ENCODE measurements around the gene MGST3.
"Not testable (repeated sequence)": the region's sequence is repeated elsewhere in the genome, so short reads cannot be mapped to it uniquely, and the experiment has no call there.

MGST3 gene

DNA sequence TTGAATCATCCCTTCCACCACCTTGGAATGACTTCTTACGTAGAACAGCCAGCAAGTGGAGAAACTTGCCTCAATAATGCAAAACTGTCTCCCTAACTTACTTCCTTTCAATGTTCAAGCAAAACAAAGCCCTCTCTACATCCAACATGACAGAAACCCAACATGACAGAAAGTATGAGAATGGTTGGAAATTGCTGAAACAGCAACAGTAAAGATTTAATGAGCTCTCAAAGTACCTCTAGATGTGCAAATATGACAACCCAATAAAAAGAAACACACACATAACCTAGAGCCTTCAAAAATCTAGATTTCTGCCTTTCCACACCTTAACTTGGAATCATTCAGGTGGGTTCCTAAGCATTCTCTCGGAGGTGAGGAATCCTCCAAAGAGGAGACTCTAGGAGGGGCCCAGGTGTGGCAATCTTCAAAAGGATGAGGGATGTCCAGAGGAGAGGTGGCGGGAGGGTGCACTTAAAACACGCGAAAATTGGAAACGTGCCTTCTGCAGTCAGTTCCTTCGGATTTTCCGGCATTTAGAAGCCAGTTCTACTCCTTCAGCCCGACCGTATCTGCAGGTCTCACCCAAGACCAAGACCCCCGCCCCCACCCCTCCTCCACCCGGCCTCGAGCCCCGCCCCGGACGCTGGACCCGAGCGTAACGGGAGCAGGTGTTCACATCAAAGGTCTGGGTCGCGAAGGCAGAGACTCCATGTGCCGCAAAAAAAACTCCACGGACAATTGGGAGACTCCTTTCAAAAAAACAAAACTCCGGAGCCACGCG lies 996 bp upstream of the MGST3 start:
- peak; percentile 10 for DNase-seq (ENCODE audit: low spot score)

DNA sequence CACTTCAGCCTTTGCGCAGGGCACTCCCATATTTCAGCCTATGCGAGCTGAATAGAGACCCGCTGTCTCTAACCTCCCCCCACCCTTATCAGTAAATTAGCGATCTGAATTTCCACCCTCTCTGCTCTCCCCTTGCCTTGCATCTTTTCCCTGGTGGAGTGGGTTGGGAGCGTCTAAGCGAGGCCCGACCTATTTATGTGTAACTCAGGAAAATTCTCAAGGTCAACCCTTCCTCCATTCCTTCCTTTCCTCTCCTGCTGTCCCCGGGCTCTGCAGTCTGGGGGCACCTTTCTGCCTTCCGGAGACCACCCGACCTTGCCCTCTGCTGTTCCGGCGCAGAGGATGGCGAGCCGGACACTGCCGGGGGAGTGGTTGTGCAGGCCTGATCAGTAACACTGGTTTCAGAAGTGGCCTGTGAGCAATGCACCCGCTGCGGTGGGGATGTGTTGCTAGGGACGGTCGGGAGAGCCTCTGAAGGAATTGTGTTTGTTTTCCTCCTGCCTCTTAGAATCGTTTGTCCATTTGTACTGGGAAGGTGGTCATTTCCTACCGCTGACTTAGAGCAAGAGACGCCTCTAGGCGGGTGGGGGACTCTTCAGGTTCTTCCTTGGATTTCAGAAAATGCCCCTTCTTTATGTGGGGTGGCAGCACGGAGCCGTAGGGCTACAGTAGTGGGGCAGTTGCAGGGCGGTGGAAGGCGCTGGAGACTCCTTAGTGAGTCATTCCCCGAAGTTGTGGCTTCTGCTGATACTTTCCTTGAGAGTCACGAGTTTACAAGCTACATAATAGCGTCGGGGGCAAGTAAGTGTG lies 513 bp downstream of the MGST3 start:
- DNase-seq (ENCODE audit: low spot score): peak; percentile 13

- no peak for DNase-seq (ENCODE audit: low spot score)
Observed at GRCh38 chr1:165632152-165632469, 1.1 kb downstream of the MGST3 start.

- no peak for DNase-seq (ENCODE audit: low spot score)
Observed at GRCh38 chr1:165632491-165632890, 1.5 kb downstream of the MGST3 start.

GRCh38 chr1:165633614-165634013 lies 2.6 kb downstream of the MGST3 start:
- no peak for DNase-seq (ENCODE audit: low spot score)

DNA sequence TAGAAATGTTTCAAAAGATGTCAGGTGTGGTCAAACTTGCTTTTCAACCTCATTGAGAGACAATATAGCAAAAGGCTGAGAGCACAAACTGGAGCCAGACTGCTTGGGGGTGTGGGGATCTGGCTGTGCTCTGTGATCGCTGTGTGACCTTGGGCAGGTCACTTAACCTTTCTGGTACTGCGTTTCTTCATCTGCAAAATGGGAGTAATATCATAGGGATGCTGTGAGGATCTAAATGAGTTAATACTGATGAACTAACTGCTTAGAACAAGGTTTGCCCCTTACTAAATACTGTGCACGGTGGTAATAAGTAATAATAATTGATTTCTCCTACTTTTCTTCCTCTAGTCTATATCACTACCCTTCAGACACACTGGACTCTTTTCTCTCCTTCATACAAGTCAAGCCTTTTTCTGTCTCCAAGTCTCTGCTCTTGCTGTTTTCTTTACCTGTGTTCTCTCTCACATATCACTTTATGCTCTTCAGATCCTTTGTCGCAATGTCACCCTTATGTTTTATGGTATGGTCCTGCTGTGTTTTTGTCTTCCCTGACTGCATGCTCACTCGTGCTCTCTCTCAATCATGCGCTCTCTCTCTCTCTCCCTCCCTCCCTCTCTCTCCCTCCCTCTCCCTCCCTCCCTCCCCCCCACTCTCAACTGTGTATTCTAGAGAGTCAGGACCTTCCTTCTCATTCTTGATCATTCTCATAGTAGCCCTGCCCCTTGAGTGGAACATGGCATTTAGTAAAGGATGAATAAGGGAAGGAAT lies 3.3 kb downstream of the MGST3 start:
- DNase-seq (ENCODE audit: low spot score): no peak

GRCh38 chr1:165635329-165635728 lies 4.3 kb downstream of the MGST3 start:
- peak; percentile 11 for DNase-seq (ENCODE audit: low spot score)

DNA sequence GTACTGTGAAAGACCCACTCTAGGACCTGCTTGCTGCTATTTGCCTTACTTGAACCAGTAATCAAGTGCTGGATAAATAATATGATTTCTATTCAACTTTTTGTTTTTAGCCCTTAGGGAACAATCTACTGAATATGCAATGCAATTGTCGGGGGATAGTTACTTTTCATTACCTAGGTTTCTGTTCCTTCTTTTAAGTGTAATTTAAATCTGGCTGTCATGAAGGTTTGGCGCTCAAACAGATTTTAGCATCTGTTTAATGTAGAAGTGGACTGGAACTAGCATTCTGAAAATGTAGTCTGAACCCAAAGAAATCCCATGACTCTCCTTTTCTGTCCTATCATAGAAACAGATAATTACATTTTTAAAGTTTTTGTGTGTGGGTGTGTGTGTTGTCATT lies 4.8 kb downstream of the MGST3 start:
- no peak for DNase-seq (ENCODE audit: low spot score)

GRCh38 chr1:165637427-165637826 lies 6.4 kb downstream of the MGST3 start:
- DNase-seq (ENCODE audit: low spot score): peak; percentile 20

GRCh38 chr1:165638211-165638610 lies 7.2 kb downstream of the MGST3 start:
- not testable (repeated sequence) for DNase-seq (ENCODE audit: low spot score)

DNA sequence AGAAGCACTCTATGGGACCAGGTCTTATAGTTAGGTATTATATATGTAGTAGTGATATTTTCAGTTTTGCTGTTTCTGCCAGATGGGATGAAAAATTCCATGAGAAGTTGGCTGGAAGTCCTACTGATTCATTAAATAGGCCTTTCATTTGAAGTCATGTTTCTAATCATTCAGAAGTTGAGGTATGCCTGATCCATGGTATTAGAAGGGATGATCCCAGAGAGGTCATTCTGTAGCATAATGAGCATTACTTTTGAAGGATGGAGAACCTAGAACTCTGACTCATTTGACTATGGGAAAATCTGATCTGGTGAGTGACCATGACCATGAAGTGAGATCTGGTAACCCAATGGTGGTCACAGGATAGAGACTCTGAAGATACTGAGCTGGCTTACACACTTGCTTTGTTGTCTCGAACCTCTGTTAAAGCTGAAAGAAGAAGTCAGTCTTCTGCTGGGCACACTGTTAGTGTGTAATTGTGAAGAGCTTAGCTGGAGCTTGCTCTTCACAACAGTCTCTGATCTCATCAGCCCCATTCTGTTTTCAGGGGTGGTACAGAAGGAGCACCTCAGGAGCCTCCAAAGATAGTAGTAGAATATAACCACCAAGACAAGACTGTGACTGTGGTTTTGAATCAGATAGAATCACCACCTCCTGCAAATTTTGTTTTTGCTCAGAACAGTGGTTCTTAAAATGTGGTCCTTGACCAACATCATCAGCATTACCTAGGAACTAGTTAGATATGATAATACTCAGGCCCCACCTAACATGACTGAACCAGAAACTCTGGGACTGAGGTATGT lies 9.0 kb downstream of the MGST3 start:
- DNase-seq (ENCODE audit: low spot score): no peak

- no peak for DNase-seq (ENCODE audit: low spot score)
Observed at GRCh38 chr1:165641231-165641987, 10.4 kb downstream of the MGST3 start.

GRCh38 chr1:165644064-165644735 lies 13.2 kb downstream of the MGST3 start:
- no peak for DNase-seq (ENCODE audit: low spot score)

GRCh38 chr1:165645654-165646366 lies 14.8 kb downstream of the MGST3 start:
- peak; percentile 10 for DNase-seq (ENCODE audit: low spot score)

DNA sequence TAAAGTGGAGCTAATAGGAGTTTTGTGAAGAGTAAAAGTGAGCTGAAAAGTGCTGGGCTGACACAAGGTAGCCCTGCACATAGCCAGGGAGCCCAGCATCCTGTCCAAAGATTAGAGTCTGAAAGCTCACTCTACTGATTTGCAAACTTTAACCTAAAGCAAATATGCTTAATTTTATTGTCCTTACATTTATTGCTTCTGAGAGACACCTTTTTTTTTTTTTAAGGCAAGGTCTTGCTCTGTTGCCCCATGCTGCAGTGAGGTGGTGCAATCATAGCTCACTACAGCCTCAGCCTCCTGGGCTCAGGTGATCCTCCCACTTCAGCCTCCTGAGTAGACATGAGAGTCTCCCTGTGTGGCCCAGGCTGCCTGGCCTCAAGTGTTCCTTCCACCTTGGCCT lies 16.5 kb downstream of the MGST3 start:
- peak; percentile 17 for DNase-seq (ENCODE audit: low spot score)

DNA sequence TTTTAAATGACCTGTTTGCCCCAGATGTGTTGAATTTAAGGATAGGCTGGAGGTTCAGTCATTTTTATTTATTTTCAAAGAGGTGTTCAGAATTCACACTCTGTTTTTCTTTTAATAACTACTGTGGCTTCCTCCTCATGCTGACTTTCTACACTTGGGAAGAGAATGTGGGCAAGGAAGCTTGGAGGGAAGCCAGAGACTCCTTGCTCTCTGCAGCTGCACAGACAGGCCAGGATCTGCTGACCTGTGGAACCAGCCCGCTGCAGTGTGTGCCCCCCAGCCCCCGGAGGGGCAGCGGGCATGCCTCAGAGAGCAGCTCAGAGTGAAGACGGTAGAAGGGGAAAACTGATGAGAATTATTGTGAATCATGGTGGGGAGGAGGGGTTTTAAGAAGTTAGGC lies 16.9 kb downstream of the MGST3 start:
- no peak for DNase-seq (ENCODE audit: low spot score)

DNA sequence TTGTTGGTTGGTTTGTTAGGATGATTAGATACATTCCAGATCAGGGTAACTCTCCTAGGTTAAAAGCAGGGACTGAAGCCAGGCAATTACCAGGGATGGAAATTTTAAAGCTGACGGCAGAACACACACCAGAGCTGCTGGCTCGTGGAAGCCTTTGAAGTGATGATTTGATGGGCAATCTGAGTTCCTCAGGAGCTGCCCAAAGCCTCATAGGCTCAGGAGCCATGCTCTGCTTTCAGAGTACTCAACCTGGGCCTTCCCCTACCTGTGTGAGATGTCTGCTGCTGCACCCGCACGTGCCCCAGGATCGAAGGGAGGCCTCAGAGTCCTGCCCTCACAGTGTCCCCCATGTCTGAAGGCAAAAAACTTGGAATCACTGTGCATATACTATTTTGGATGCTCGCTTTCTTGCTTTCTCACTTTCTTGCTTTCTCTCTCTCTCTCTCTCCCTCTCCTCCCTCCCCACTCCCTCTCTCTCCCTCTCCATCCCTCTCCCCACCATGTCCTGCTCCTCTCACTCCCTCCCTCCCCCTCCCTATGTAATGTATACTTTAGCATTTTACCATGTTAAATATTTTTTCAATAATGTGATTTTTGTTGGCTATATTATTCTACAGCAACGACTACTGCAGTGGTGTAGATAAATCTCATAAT lies 18.0 kb downstream of the MGST3 start:
- no peak for DNase-seq (ENCODE audit: low spot score)

- no peak for DNase-seq (ENCODE audit: low spot score)
Observed at GRCh38 chr1:165650981-165651625, 20.1 kb downstream of the MGST3 start.
